HG02973 (cell line): ENCODE results near the gene IRX6.

Source experiments
- ATAC-seq: cut with Tn5 transposase; IDR thresholded peaks from one replicate; pipeline ENCODE4 v1.9.1; 2021; ENCODE audit warnings: moderate library complexity; ENCODE audit not compliant: unreplicated experiment

Gene IRX6

GRCh38 chr16:55364811-55365210 is 40.8 kb downstream of the IRX6 start:
- ATAC-seq, result no peak

- no peak for ATAC-seq
These were observed 43.4 kb downstream of the IRX6 start for GRCh38 chr16:55367301-55367811.

- no peak for ATAC-seq
These were observed 44.0 kb downstream of the IRX6 start for GRCh38 chr16:55367866-55368603.

GRCh38 chr16:55369151-55369550 is 45.1 kb downstream of the IRX6 start:
- ATAC-seq, result no peak

- ATAC-seq, result no peak
These were observed 46.9 kb downstream of the IRX6 start for GRCh38 chr16:55370762-55371482.

GRCh38 chr16:55372792-55373488 is 48.9 kb downstream of the IRX6 start:
- no peak for ATAC-seq

- ATAC-seq, result no peak
These were observed 49.5 kb downstream of the IRX6 start for GRCh38 chr16:55373489-55373832.

GRCh38 chr16:55376045-55376444 is 52.0 kb downstream of the IRX6 start:
- no peak for ATAC-seq

GRCh38 chr16:55376567-55377167 is 52.7 kb downstream of the IRX6 start:
- no peak for ATAC-seq

GRCh38 chr16:55377840-55378239 is 53.8 kb downstream of the IRX6 start:
- no peak for ATAC-seq

GRCh38 chr16:55378616-55379015 is 54.6 kb downstream of the IRX6 start:
- no peak for ATAC-seq

GRCh38 chr16:55379371-55379770 is 55.4 kb downstream of the IRX6 start:
- no peak for ATAC-seq

- ATAC-seq, result no peak
These were observed 55.9 kb downstream of the IRX6 start for GRCh38 chr16:55379876-55380390.
